Stimulated activated CD4-positive, alpha-beta T cell treated with anti-CD3 and anti-CD28 coated beads, Interleukin-15, amount 100 ng/mL, for 1 hour (primary cell): ENCODE results near the gene PSMD13.
"Not testable (repeated sequence)": the region's sequence is repeated elsewhere in the genome, so short reads cannot be mapped to it uniquely, and the experiment has no call there.

Experiments used
- DNase-seq, 2 donors: peaks; one replicate each; pipeline ENCODE4 v3.0.0-alpha.2; 2020; ENCODE audit warnings: low read depth in 1 of 2, low spot score in 1 of 2

Gene PSMD13

GRCh38 chr11:241634-242033 is 4.9 kb downstream of the PSMD13 start:
- DNase-seq, result no peak

- no peak for DNase-seq
These were observed 7.6 kb downstream of the PSMD13 start for GRCh38 chr11:244376-244775.

GRCh38 chr11:249062-249461 is 12.3 kb downstream of the PSMD13 start:
- no peak for DNase-seq

GRCh38 chr11:250274-250673 is 13.5 kb downstream of the PSMD13 start:
- no peak for DNase-seq

GRCh38 chr11:250740-251299 is 14.0 kb downstream of the PSMD13 start:
- peak; percentile 64 to 68 for DNase-seq

- no peak for DNase-seq
These were observed 14.8 kb downstream of the PSMD13 start for GRCh38 chr11:251550-251949.

- no peak for DNase-seq
These were observed 15.9 kb downstream of the PSMD13 start for GRCh38 chr11:252666-253065.

GRCh38 chr11:253160-253885 is 16.5 kb downstream of the PSMD13 start:
- no peak for DNase-seq

- DNase-seq, result no peak
These were observed 17.1 kb downstream of the PSMD13 start for GRCh38 chr11:253886-254270.

GRCh38 chr11:255176-255575 is 18.4 kb downstream of the PSMD13 start:
- no peak for DNase-seq

GRCh38 chr11:255816-256215 is 19.0 kb downstream of the PSMD13 start:
- no peak for DNase-seq

GRCh38 chr11:256952-257737 is 20.4 kb downstream of the PSMD13 start:
- no peak for DNase-seq

GRCh38 chr11:257766-258493 is 21.2 kb downstream of the PSMD13 start:
- no peak for DNase-seq

- no peak for DNase-seq
These were observed 22.6 kb downstream of the PSMD13 start for GRCh38 chr11:259413-259812.

GRCh38 chr11:261624-262023 is 24.8 kb downstream of the PSMD13 start:
- DNase-seq, result no peak

GRCh38 chr11:266676-267439 is 30.1 kb downstream of the PSMD13 start:
- no peak for DNase-seq

- no peak for DNase-seq
These were observed 30.8 kb downstream of the PSMD13 start for GRCh38 chr11:267491-267994.

GRCh38 chr11:268716-269145 is 32.0 kb downstream of the PSMD13 start:
- DNase-seq, result not testable (repeated sequence)

- DNase-seq, result no peak
These were observed 32.5 kb downstream of the PSMD13 start for GRCh38 chr11:269146-269890.
